ENCODE measurements around the gene DOCK4. TPM values are rescaled to one million over a fixed set of nuclear protein-coding genes. Genes with fewer than 3 reads are reported as not detected.

DOCK4 gene
- total RNA-seq, 1 experiment from 2014 or later: 4.9 TPM

- Mint-ChIP-seq H3K4me1 (peaks cover 9% of the 10 kb centered on the region in 2 experiments), H3K36me3 (ENCODE audit: insufficient read depth in 1 of 3, low read depth in 3 of 3) (no peaks in the 10 kb centered on the region), H3K9me3 (no peaks in the 10 kb centered on the region), H3K27me3 (ENCODE audit: low read depth) (no peaks in the 10 kb centered on the region), H3K4me3 (no peak overlapping the region), H3K27ac (no peak overlapping the region)
- Histone ChIP-seq H3K4ac (ENCODE audit: low read depth, low read length) (no peak overlapping the region), H2BK15ac (ENCODE audit: low read depth, low read length) (no peak overlapping the region), H3K18ac (ENCODE audit: insufficient read length, low read depth, low read length) (no peak overlapping the region), H3T11ph (ENCODE audit: low read length) (no peak overlapping the region), H3K9me3 (ENCODE audit: control insufficient read depth, low read depth, low read length) (no peaks in the 10 kb centered on the region), H2AK5ac (ENCODE audit: insufficient read length, low read length) (no peak overlapping the region), H3K56ac (ENCODE audit: insufficient read length, low read depth, low read length) (no peak overlapping the region), H2BK12ac (ENCODE audit: insufficient read length, low read depth, low read length) (no peak overlapping the region), H3K27ac (ENCODE audit: insufficient read length, low read depth, low read length) (no peak overlapping the region), H2AFZ (ENCODE audit: low read length) (no peak overlapping the region), H3K14ac (ENCODE audit: insufficient read depth, low read length) (no peak overlapping the region; the same call in 1 of the 2 replicates), H3K79me1 (ENCODE audit: insufficient read depth, low read depth, low read length, poor library complexity, severe bottlenecking) (no peaks in the 10 kb centered on the region), H3K23me2 (ENCODE audit: insufficient read length, low read depth, low read length, poor library complexity, severe bottlenecking) (no peaks in the 10 kb centered on the region), H2BK20ac (ENCODE audit: low read depth, low read length, poor library complexity, severe bottlenecking) (no peak overlapping the region), H3K4me1 (ENCODE audit: insufficient read depth, low read length) (peaks cover 8% of the 10 kb centered on the region), H3K79me2 (ENCODE audit: insufficient read depth, low read length) (no peaks in the 10 kb centered on the region; the same call in 1 of the 2 replicates), H3K9ac (ENCODE audit: extremely low read depth, insufficient read length, low read length) (no peak overlapping the region), H2BK5ac (ENCODE audit: insufficient read length, low read length) (no peak overlapping the region), H2BK120ac (ENCODE audit: low read depth, low read length, poor library complexity, severe bottlenecking) (no peak overlapping the region), H3K27me3 (ENCODE audit: insufficient read depth, low read length) (no peaks in the 10 kb centered on the region), H4K8ac (replicated peaks; ENCODE audit: insufficient read length, low read depth, low read length) (no peak overlapping the region), H4K91ac (ENCODE audit: insufficient read length, low read depth, low read length) (no peak overlapping the region), H4K20me1 (ENCODE audit: control insufficient read depth, insufficient read depth, insufficient read length) (no peaks in the 10 kb centered on the region), H3K4me2 (ENCODE audit: insufficient read depth, insufficient read length, low read length) (no peak overlapping the region), H3K23ac (ENCODE audit: insufficient read length, low read depth, low read length) (no peak overlapping the region), H4K5ac (ENCODE audit: insufficient read length, low read depth, low read length) (no peak overlapping the region)
- no CpG with 5 or more reads among the region's 6 CpGs for WGBS (ENCODE audit: extremely low coverage, insufficient read length, low lambda C conversion rate)
- no peak for DNase-seq
- no peak for TF ChIP-seq CTCF (conservative IDR thresholded peaks at IDR 0.05)
Measured at GRCh38 chr7:112022128-112022527, 184.1 kb downstream of the DOCK4 start.
